CD4-positive, alpha-beta T cell (primary cell): ENCODE measurements around the gene NIN. TPM values are rescaled to one million over a fixed set of nuclear protein-coding genes. Genes with fewer than 3 reads are reported as not detected.

ENCODE experiments used
- ATAC-seq: fragments of 200-7000 bp; cut with Tn5 transposase; one replicate; pipeline ENCODE4 v1.10.0; 2022; ENCODE audit warnings: mild to moderate bottlenecking; ENCODE audit not compliant: poor library complexity
- CTCF ChIA-PET: fragments of 350-600 bp; sonication (Branson Sonifier 250); formaldehyde crosslinking; loops from one replicate; lab custom pipeline; 2021; ENCODE audit warnings: antibody characterized with exemption, inconsistent platforms; lab: Charles Lee
- POLR2A ChIA-PET: fragments of 350-600 bp; sonication (Branson Sonifier 250); formaldehyde crosslinking; loops from one replicate; lab custom pipeline; 2021; ENCODE audit warnings: antibody characterized with exemption, inconsistent platforms; lab: Charles Lee
- DNase-seq, 14 experiments: peaks; one replicate each; pipeline ENCODE4 v3.0.0-alpha.2; 2013 to 2020; ENCODE audit warnings: mixed read lengths in 2 of 14
- H3K27ac ChIP-seq, 2 donors: one replicate each; pipeline versions ENCODE4 v1.5.1 to v1.7.0; 2013; ENCODE audit warnings: low read length in 2 of 2, low read depth in 1 of 2, mild to moderate bottlenecking in 1 of 2
- H3K27me3 ChIP-seq, 2 experiments: 1 replicate in 1 of 2; 2 replicates in 1 of 2; pipeline versions ENCODE4 v1.6.1 to v1.7.0; 2013; ENCODE audit warnings: low read length in 2 of 2, control low read depth in 1 of 2, mild to moderate bottlenecking in 1 of 2, moderate library complexity in 1 of 2; ENCODE audit not compliant: insufficient read depth in 2 of 2, control insufficient read depth in 1 of 2
- H3K36me3 ChIP-seq: one replicate; pipeline ENCODE4 v1.6.1; 2013; ENCODE audit warnings: low read length, control low read depth; ENCODE audit not compliant: insufficient read depth
- H3K4me1 ChIP-seq: one replicate; pipeline ENCODE4 v1.6.1; 2013; ENCODE audit warnings: low read length, control low read depth; ENCODE audit not compliant: insufficient read depth
- H3K4me3 ChIP-seq: one replicate; pipeline ENCODE4 v1.5.1; 2013; ENCODE audit warnings: mild to moderate bottlenecking, low read length, moderate library complexity
- H3K9me3 ChIP-seq, 2 experiments: 1 replicate in 1 of 2; 2 replicates in 1 of 2; pipeline versions ENCODE4 v1.6.1 to v1.7.0; 2013; ENCODE audit warnings: low read length in 2 of 2, mild to moderate bottlenecking in 2 of 2, control low read depth in 1 of 2, moderate library complexity in 1 of 2; ENCODE audit not compliant: control insufficient read depth in 1 of 2, insufficient read depth in 1 of 2
- H3K27ac Mint-ChIP-seq: one replicate; pipeline ENCODE4 v1.8.0; 2020; ENCODE audit warnings: mixed read lengths
- H3K27me3 Mint-ChIP-seq: one replicate; pipeline ENCODE4 v1.8.0; 2021; ENCODE audit warnings: mixed read lengths
- H3K36me3 Mint-ChIP-seq: one replicate; pipeline ENCODE4 v1.8.0; 2021; ENCODE audit warnings: low read depth, mixed read lengths
- H3K4me1 Mint-ChIP-seq: one replicate; pipeline ENCODE4 v1.8.0; 2021; ENCODE audit warnings: low read depth, mixed read lengths
- H3K4me3 Mint-ChIP-seq: one replicate; pipeline ENCODE4 v1.8.0; 2020; ENCODE audit warnings: mild to moderate bottlenecking, mixed read lengths
- H3K9me3 Mint-ChIP-seq: one replicate; pipeline ENCODE4 v1.8.0; 2020; ENCODE audit warnings: mixed read lengths
- intact Hi-C, 2 experiments: fragments of 100-400 bp; cut with DNase I in 1 of 2; cut with micrococcal nuclease in 1 of 2; formaldehyde crosslinking; loops; one replicate each; pipeline versions ENCODE4 v1.15.1 to v1.9.0; 2023 to 2025; cut with DNase I, micrococcal nuclease
- total RNA-seq, 174 experiments: library from RNA in 2 of 174; stranded (reverse) in 2 of 174; gene quantifications; one replicate each; pipeline ENCODE4 v1.2.3 and lab custom pipeline; 2021 to 2026
- TF ChIP-seq, protein P1 (sequence below): fragments of 200-600 bp; IDR thresholded peaks from one replicate; pipeline ENCODE4 v1.8.0; 2022; ENCODE audit warnings: antibody characterized with exemption, mild to moderate bottlenecking

NIN gene
- total RNA-seq, 2 experiments from 2014 or later, result 96.8 to 98.5 TPM

DNA sequence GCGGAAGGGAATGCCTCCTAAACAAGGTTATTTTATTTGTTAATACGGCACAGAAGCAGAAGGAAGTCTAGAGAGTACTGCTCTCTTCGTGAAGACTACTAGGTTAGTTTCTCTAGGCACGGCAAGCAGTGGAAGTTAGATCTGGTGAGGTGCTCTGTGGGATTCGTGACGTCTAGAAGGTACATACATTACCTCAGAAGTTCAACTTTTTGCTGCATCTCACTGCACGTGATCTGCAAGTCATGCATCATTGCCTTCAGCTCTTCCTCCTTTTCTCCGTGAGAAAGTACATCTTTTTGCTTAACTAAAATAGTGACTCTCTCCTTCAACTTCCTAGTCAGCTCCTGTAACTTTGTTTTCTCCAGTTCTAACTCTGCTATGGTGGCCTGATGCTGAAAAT lies 74.7 kb downstream of the NIN start:
- H3K36me3 Mint-ChIP-seq, result peaks cover 47% of the 10 kb centered on the region
- ChIA-PET CTCF (interaction anchor here (1.5 kb wide), 1 partner anchor 19 kb away, joined by 3 read pairs; no protein-coding TSS in a partner anchor), POLR2A (interaction anchor here (0.8 kb wide), 1 partner anchor 155 kb away, joined by 3 read pairs; no protein-coding TSS in a partner anchor)
- no peaks in the 10 kb centered on the region for H3K27me3 ChIP-seq
- H3K4me3 ChIP-seq, result no peak overlapping the region
- no peak overlapping the region for H3K27ac Mint-ChIP-seq
- H3K4me3 Mint-ChIP-seq, result no peak overlapping the region
- peak in 2 of 14 experiments; percentile 7 to 31 for DNase-seq
- H3K9me3 Mint-ChIP-seq, result no peaks in the 10 kb centered on the region
- no peaks in the 10 kb centered on the region for H3K4me1 Mint-ChIP-seq
- H3K36me3 ChIP-seq, result peaks cover 91% of the 10 kb centered on the region
- intact Hi-C loops, result no loop called here
- no peaks in the 10 kb centered on the region for H3K9me3 ChIP-seq
- ATAC-seq, result no peak
- no peaks in the 10 kb centered on the region for H3K4me1 ChIP-seq
- H3K27me3 Mint-ChIP-seq, result no peaks in the 10 kb centered on the region
- TF ChIP-seq, protein P1, sequence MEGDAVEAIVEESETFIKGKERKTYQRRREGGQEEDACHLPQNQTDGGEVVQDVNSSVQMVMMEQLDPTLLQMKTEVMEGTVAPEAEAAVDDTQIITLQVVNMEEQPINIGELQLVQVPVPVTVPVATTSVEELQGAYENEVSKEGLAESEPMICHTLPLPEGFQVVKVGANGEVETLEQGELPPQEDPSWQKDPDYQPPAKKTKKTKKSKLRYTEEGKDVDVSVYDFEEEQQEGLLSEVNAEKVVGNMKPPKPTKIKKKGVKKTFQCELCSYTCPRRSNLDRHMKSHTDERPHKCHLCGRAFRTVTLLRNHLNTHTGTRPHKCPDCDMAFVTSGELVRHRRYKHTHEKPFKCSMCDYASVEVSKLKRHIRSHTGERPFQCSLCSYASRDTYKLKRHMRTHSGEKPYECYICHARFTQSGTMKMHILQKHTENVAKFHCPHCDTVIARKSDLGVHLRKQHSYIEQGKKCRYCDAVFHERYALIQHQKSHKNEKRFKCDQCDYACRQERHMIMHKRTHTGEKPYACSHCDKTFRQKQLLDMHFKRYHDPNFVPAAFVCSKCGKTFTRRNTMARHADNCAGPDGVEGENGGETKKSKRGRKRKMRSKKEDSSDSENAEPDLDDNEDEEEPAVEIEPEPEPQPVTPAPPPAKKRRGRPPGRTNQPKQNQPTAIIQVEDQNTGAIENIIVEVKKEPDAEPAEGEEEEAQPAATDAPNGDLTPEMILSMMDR, result no peak
- no peak overlapping the region for H3K27ac ChIP-seq

DNA sequence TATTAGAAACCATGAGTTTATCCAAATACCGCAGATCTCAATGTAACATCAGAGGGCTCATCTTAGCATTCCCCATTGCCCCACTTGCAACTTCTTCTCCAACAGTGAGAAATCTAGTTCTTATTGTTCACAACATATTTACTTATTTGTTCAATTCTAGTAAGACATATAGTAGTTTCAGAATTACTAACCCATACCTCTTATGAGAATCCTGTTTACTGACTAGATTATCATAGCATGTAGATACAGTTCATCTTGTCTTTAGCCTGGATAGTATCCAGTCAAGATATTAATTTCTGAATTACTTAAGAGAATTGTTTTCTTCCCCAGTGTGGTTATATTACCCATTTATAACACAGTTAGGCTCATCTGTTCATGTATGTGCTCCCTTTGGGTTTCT lies 80.6 kb downstream of the NIN start:
- Histone ChIP-seq H3K27ac (no peak overlapping the region), H3K36me3 (peaks cover 85% of the 10 kb centered on the region), H3K4me1 (no peaks in the 10 kb centered on the region), H3K27me3 (no peaks in the 10 kb centered on the region), H3K9me3 (no peaks in the 10 kb centered on the region), H3K4me3 (no peak overlapping the region)
- ChIA-PET CTCF (no interaction called here), POLR2A (no interaction called here)
- TF ChIP-seq, protein P1, result no peak
- Mint-ChIP-seq H3K27me3 (no peaks in the 10 kb centered on the region), H3K27ac (no peak overlapping the region), H3K9me3 (no peaks in the 10 kb centered on the region), H3K36me3 (peaks cover 89% of the 10 kb centered on the region), H3K4me3 (no peak overlapping the region), H3K4me1 (no peaks in the 10 kb centered on the region)
- DNase-seq, result no peak
- no peak for ATAC-seq
- intact Hi-C loops, result no loop called here

DNA sequence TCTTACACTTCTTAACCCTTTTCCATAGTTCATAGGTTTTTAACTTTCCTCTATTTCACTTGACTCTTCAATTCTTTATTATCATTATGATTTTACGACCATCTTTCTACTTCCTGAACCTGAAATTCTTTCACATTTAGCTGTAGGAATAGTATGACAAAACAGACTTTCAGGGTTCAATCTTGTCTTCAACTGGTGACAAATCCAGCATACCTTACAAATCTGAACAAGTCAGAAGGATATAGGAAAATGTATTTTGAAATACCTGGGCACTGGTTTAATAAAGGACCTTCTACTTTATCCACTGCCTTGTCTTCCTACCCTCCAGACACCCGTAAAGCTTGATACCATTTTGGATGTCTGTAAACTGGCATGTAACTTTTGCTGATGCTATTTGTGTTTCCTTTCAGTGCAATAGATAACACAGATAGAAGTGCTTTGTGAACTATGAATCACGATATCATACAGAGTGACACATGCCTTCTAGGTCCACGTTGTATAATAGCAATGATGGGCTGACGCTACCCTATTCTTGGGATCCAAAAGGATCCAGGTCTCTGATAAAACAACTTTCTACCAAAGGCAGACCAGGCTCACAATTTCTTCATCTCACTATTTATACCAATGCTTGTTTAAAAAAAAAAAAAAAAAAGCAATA lies 85.4 kb downstream of the NIN start:
- Histone ChIP-seq H3K36me3 (peaks cover 83% of the 10 kb centered on the region), H3K4me1 (no peaks in the 10 kb centered on the region), H3K9me3 (no peaks in the 10 kb centered on the region), H3K27me3 (no peaks in the 10 kb centered on the region), H3K27ac (no peak overlapping the region), H3K4me3 (no peak overlapping the region)
- Mint-ChIP-seq H3K9me3 (no peaks in the 10 kb centered on the region), H3K4me3 (no peak overlapping the region), H3K36me3 (peaks cover 95% of the 10 kb centered on the region), H3K27ac (no peak overlapping the region), H3K4me1 (no peaks in the 10 kb centered on the region), H3K27me3 (no peaks in the 10 kb centered on the region)
- POLR2A ChIA-PET, result no interaction called here
- TF ChIP-seq, protein P1, result no peak
- intact Hi-C loops, result no loop called here
- ATAC-seq, result no peak
- CTCF ChIA-PET, result no interaction called here
- DNase-seq, result no peak
